PFSK-1 (cell line): ENCODE data around the gene CYREN.

ENCODE experiments used
- POLR2AphosphoS5 ChIP-seq: IDR thresholded peaks from 2 replicates; pipeline ENCODE4 v1.6.1; 2012; ENCODE audit warnings: low read depth, mild to moderate bottlenecking, control low read depth, low read length, moderate library complexity
- SIN3A ChIP-seq: IDR thresholded peaks from 2 replicates; pipeline ENCODE4 v1.6.1; 2012; ENCODE audit warnings: mild to moderate bottlenecking, low read length, moderate library complexity, borderline replicate concordance; ENCODE audit not compliant: insufficient read depth
- TAF1 ChIP-seq: IDR thresholded peaks from 2 replicates; pipeline ENCODE4 v1.6.1; 2012; ENCODE audit warnings: low read length, control low read depth, borderline replicate concordance; ENCODE audit not compliant: insufficient read depth
- TF ChIP-seq, protein P1 (sequence below), 2 experiments: IDR thresholded peaks; 2 replicates each; pipeline versions ENCODE4 v1.6.1 to v1.8.0; 2011 to 2012; ENCODE audit warnings: low read depth in 2 of 2, low read length in 2 of 2, control low read depth in 1 of 2, inconsistent platforms in 1 of 2, mild to moderate bottlenecking in 1 of 2, moderate library complexity in 1 of 2; ENCODE audit not compliant: insufficient read depth in 1 of 2

- TF ChIP-seq, protein P1, sequence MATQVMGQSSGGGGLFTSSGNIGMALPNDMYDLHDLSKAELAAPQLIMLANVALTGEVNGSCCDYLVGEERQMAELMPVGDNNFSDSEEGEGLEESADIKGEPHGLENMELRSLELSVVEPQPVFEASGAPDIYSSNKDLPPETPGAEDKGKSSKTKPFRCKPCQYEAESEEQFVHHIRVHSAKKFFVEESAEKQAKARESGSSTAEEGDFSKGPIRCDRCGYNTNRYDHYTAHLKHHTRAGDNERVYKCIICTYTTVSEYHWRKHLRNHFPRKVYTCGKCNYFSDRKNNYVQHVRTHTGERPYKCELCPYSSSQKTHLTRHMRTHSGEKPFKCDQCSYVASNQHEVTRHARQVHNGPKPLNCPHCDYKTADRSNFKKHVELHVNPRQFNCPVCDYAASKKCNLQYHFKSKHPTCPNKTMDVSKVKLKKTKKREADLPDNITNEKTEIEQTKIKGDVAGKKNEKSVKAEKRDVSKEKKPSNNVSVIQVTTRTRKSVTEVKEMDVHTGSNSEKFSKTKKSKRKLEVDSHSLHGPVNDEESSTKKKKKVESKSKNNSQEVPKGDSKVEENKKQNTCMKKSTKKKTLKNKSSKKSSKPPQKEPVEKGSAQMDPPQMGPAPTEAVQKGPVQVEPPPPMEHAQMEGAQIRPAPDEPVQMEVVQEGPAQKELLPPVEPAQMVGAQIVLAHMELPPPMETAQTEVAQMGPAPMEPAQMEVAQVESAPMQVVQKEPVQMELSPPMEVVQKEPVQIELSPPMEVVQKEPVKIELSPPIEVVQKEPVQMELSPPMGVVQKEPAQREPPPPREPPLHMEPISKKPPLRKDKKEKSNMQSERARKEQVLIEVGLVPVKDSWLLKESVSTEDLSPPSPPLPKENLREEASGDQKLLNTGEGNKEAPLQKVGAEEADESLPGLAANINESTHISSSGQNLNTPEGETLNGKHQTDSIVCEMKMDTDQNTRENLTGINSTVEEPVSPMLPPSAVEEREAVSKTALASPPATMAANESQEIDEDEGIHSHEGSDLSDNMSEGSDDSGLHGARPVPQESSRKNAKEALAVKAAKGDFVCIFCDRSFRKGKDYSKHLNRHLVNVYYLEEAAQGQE (IDR thresholded peaks at IDR 0.05; ENCODE audit: insufficient read depth in 1 of 2, low read depth in 2 of 2, low read length in 2 of 2): no peak
- no peak for TF ChIP-seq POLR2AphosphoS5
- no peak for TF ChIP-seq TAF1
- no peak for TF ChIP-seq SIN3A
Measured at GRCh38 chr7:135117096-135117495, 53.4 kb downstream of the CYREN start.
